Colonic mucosa (tissue), 4 donors: ENCODE results near the gene FHAD1. TPM values are rescaled to one million over a fixed set of nuclear protein-coding genes. Genes with fewer than 3 reads are reported as not detected.

Experiments used
- DNase-seq: peaks from one replicate; pipeline ENCODE4 v3.0.0-alpha.2; 2020
- H3K27ac ChIP-seq: fragments of 200-600 bp; one replicate; pipeline ENCODE4 v1.8.0; 2021
- H3K27me3 ChIP-seq: fragments of 200-600 bp; one replicate; pipeline ENCODE4 v1.8.0; 2021
- H3K36me3 ChIP-seq: fragments of 200-600 bp; one replicate; pipeline ENCODE4 v1.8.0; 2021
- H3K4me1 ChIP-seq: fragments of 200-600 bp; one replicate; pipeline ENCODE4 v1.8.0; 2021; ENCODE audit warnings: mild to moderate bottlenecking
- H3K4me3 ChIP-seq: fragments of 200-600 bp; one replicate; pipeline ENCODE4 v1.8.0; 2021
- H3K9ac ChIP-seq, 2 donors: one replicate each; pipeline ENCODE4 v1.7.0; 2013; ENCODE audit warnings: control low read depth in 2 of 2, low read depth in 2 of 2, low read length in 2 of 2
- H3K9me3 ChIP-seq: fragments of 200-600 bp; one replicate; pipeline ENCODE4 v1.8.0; 2021
- CTCF ChIP-seq: fragments of 200-600 bp; IDR thresholded peaks from one replicate; pipeline ENCODE4 v1.8.0; 2022; ENCODE audit warnings: antibody characterized with exemption, mild to moderate bottlenecking
- intact Hi-C: fragments of 100-400 bp; cut with DNase I; formaldehyde crosslinking; loops from one replicate; pipeline ENCODE4 v1.14.1; 2022
- total RNA-seq, 2 donors: library from RNA; stranded (reverse); fragmentation: NEBNext Ultra II Directional in 1 of 2; extraction: Animal tissue kit (Norgen Biotek cat#: 25700) in 1 of 2; gene quantifications; one replicate each; pipeline ENCODE4 v1.2.1, GENCODE V29; 2021
- donor health status: healthy.
- donor health status: DM: no; HTN: no; CAD: no.
- donor health status: DM: no; HTN: no; CAD: no.

Gene FHAD1
- total RNA-seq, 2 donors from 2014 or later = 1.5 to 1.8 TPM

DNA sequence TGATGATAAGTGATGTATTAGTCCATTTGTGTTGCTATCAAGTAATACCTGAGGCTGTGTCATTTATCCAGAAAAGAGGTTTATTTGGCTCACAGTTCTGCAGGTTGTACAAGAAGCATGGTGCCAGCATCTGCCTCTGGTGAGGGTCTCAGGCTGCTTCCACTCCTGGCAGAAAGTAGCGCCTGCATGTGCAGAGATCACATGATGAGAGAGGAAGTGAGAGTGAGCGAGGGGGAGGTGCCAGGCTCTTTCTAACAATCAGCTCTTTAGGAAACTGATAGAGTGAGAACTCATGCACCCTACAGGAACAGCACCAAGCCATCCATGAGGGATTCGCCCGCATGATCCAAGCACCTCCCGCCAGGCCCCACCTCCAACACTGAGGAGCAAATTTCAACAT, 2.2 kb upstream of the FHAD1 start:
- peaks cover 4% of the 10 kb centered on the region for H3K4me1 ChIP-seq
- intact Hi-C loops = no loop called here
- DNase-seq = no peak
- no peak overlapping the region for H3K9ac ChIP-seq
- H3K9me3 ChIP-seq = no peaks in the 10 kb centered on the region
- no peaks in the 10 kb centered on the region for H3K36me3 ChIP-seq
- no peak overlapping the region for H3K27ac ChIP-seq
- TF ChIP-seq CTCF = no peak
- no peaks in the 10 kb centered on the region for H3K27me3 ChIP-seq
- H3K4me3 ChIP-seq = no peak overlapping the region

- Histone ChIP-seq H3K27me3 (no peaks in the 10 kb centered on the region), H3K36me3 (no peaks in the 10 kb centered on the region), H3K9ac (no peak overlapping the region), H3K27ac (peak overlapping the region; percentile 26), H3K4me3 (no peak overlapping the region), H3K4me1 (peaks cover 4% of the 10 kb centered on the region), H3K9me3 (no peaks in the 10 kb centered on the region)
- TF ChIP-seq CTCF = no peak
- intact Hi-C loops = no loop called here
- DNase-seq = peak; percentile 48
Observed at GRCh38 chr1:15245593-15246360, 1.2 kb upstream of the FHAD1 start.

DNA sequence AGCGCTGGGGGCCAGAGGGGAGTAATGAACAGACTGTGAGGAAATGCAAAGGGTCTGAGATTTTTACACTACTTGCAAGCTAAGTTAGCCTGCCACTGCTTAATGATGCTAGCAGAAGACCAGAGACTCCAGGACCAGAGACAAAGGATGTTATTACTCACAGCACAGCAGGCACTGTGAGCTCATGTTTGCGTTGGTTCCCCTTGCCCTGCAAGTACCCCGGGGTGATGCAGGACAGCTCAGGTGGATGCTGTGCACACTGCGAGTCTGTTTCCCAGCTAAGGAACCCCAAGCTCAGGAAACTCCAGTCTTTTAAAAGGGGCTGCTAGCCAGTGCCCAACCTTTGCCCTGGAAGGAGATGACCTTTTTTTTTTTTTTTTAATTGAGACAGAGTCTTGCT, 1.2 kb downstream of the FHAD1 start:
- no peak for DNase-seq
- intact Hi-C loops = no loop called here
- Histone ChIP-seq H3K36me3 (no peaks in the 10 kb centered on the region), H3K9me3 (no peaks in the 10 kb centered on the region), H3K27me3 (no peaks in the 10 kb centered on the region), H3K27ac (no peak overlapping the region), H3K4me1 (peaks cover 4% of the 10 kb centered on the region), H3K9ac (no peak overlapping the region), H3K4me3 (no peak overlapping the region)
- TF ChIP-seq CTCF = no peak

DNA sequence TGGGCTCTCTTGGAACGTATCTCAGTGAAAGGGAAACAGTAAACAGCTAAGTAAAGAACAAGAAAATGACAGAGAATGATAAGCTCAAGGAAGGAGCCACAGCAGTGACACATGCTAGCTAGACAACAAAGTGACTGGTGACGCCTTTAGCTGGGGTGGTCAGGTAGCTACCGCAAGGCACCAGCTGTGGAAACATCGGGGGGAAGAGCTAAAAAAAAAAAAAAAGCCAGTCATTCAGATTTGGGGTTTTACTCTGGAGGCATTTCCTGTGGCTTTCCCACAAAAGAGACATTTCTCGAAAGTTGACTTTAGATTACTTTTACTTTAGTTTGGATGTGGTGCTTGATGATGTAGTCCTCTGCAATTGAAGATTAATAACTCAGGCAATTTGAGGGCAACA, 2.1 kb downstream of the FHAD1 start:
- TF ChIP-seq CTCF = no peak
- Histone ChIP-seq H3K27me3 (no peaks in the 10 kb centered on the region), H3K36me3 (no peaks in the 10 kb centered on the region), H3K4me1 (peaks cover 4% of the 10 kb centered on the region), H3K9ac (no peak overlapping the region), H3K9me3 (no peaks in the 10 kb centered on the region), H3K4me3 (no peak overlapping the region), H3K27ac (no peak overlapping the region)
- intact Hi-C loops = no loop called here
- DNase-seq = no peak

GRCh38 chr1:15251857-15252835, 5.1 kb downstream of the FHAD1 start:
- no peaks in the 10 kb centered on the region for H3K27me3 ChIP-seq
- H3K9me3 ChIP-seq = no peaks in the 10 kb centered on the region
- peaks cover 4% of the 10 kb centered on the region for H3K4me1 ChIP-seq
- no peak overlapping the region for H3K9ac ChIP-seq
- no peak overlapping the region for H3K4me3 ChIP-seq
- no peak overlapping the region for H3K27ac ChIP-seq
- intact Hi-C loops = no loop called here
- DNase-seq = no peak
- H3K36me3 ChIP-seq = no peaks in the 10 kb centered on the region
- no peak for TF ChIP-seq CTCF
